Astrocyte (in vitro differentiated cells and primary cell): ENCODE measurements around the gene RAPGEF3. TPM values are rescaled to one million over a fixed set of nuclear protein-coding genes. Genes with fewer than 3 reads are reported as not detected.

Source experiments
- DNase-seq: peaks from one replicate; pipeline ENCODE4 v3.0.0-alpha.2; 2010; ENCODE audit warnings: low read depth
- FAIRE-seq: peaks from 2 replicates; lab custom pipeline; 2011; peaks lifted over from hg19 to GRCh38; lab: Jason Lieb, UNC
- H2AFZ ChIP-seq: 2 replicates; pipeline ENCODE4 v1.6.0; 2012; ENCODE audit warnings: low read depth, low read length, inconsistent platforms
- H3K27ac ChIP-seq: 2 replicates; pipeline ENCODE4 v1.5.1; 2011; ENCODE audit warnings: low read depth, low read length, inconsistent platforms
- H3K27me3 ChIP-seq: 2 replicates; pipeline ENCODE4 v1.6.0; 2011; ENCODE audit warnings: low read length, inconsistent platforms; ENCODE audit not compliant: insufficient read depth
- H3K36me3 ChIP-seq: 2 replicates; pipeline ENCODE4 v1.5.1; 2011; ENCODE audit warnings: low read length, inconsistent platforms; ENCODE audit not compliant: insufficient read depth
- H3K4me1 ChIP-seq: 2 replicates; pipeline ENCODE4 v1.5.1; 2011; ENCODE audit warnings: low read length, inconsistent platforms; ENCODE audit not compliant: insufficient read depth
- H3K4me2 ChIP-seq: 2 replicates; pipeline ENCODE4 v1.6.0; 2012; ENCODE audit warnings: low read length, inconsistent platforms
- H3K4me3 ChIP-seq: 2 replicates; pipeline ENCODE4 v1.5.1; 2011; ENCODE audit warnings: low read depth, mild to moderate bottlenecking, low read length, inconsistent platforms; ENCODE audit not compliant: insufficient read depth
- H3K79me2 ChIP-seq: 2 replicates; pipeline ENCODE4 v1.6.0; 2012; ENCODE audit warnings: mild to moderate bottlenecking, low read length, inconsistent platforms; ENCODE audit not compliant: insufficient read depth
- H3K9ac ChIP-seq: 2 replicates; pipeline ENCODE4 v1.6.0; 2012; ENCODE audit warnings: mild to moderate bottlenecking, low read length, inconsistent platforms
- H3K9me3 ChIP-seq: 2 replicates; pipeline ENCODE4 v1.5.1; 2012; ENCODE audit warnings: low read depth, mild to moderate bottlenecking, low read length, inconsistent platforms; ENCODE audit not compliant: insufficient read depth
- H4K20me1 ChIP-seq: 2 replicates; pipeline ENCODE4 v1.6.0; 2012; ENCODE audit warnings: low read length, inconsistent platforms; ENCODE audit not compliant: insufficient read depth
- H3K27ac Mint-ChIP-seq: one replicate; pipeline ENCODE4 v1.8.0; 2021; ENCODE audit warnings: mild to moderate bottlenecking, mixed read lengths; ENCODE audit not compliant: unreplicated experiment
- H3K27me3 Mint-ChIP-seq: one replicate; pipeline ENCODE4 v1.8.0; 2021; ENCODE audit warnings: low read depth, mixed read lengths; ENCODE audit not compliant: unreplicated experiment
- H3K36me3 Mint-ChIP-seq: one replicate; pipeline ENCODE4 v1.8.0; 2021; ENCODE audit warnings: low read depth, mixed read lengths; ENCODE audit not compliant: unreplicated experiment
- H3K4me1 Mint-ChIP-seq: one replicate; pipeline ENCODE4 v1.8.0; 2021; ENCODE audit warnings: low read depth, mixed read lengths; ENCODE audit not compliant: unreplicated experiment
- H3K4me3 Mint-ChIP-seq: one replicate; pipeline ENCODE4 v1.8.0; 2021; ENCODE audit warnings: mild to moderate bottlenecking, moderate library complexity, mixed read lengths; ENCODE audit not compliant: unreplicated experiment
- H3K9me3 Mint-ChIP-seq: one replicate; pipeline ENCODE4 v1.8.0; 2021; ENCODE audit warnings: mild to moderate bottlenecking, mixed read lengths; ENCODE audit not compliant: unreplicated experiment
- EZH2 ChIP-seq: IDR thresholded peaks from 2 replicates; pipeline ENCODE4 v1.6.1; 2012; ENCODE audit warnings: mild to moderate bottlenecking, low read length, inconsistent platforms; ENCODE audit not compliant: insufficient read depth
- total RNA-seq: library from RNA; stranded (reverse); gene quantifications from 2 replicates; pipeline ENCODE4 v1.2.1, GENCODE V29; 2021
- TF ChIP-seq, protein P1 (sequence below): IDR thresholded peaks from 2 replicates; pipeline ENCODE4 v1.5.1; 2011; ENCODE audit warnings: low read depth, mild to moderate bottlenecking, inconsistent platforms, low read length, moderate library complexity; ENCODE audit not compliant: insufficient read depth

RAPGEF3 gene
- total RNA-seq, 1 donor from 2014 or later, result 5.9 TPM

DNA sequence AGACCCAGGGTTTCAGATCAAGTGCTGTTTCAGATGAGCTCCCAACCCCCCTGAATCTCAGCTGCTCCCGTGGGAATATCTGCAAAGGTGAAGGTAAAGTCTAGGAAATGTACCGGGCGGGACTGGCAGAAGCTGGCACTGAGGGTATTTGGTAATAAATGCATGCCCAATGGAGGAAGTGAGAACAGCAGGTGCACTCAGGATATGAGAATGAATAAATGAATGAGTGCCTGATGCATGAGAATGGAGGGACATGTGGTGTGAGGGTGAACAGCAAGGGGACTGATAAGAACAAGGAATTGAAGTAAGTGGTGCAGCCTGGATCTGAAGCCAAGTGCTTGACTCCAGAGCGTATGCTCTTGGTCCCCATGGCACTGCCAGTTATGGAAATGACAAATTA is 11.6 kb downstream of the RAPGEF3 start:
- peaks cover 23% of the 10 kb centered on the region for H3K36me3 Mint-ChIP-seq
- H3K9me3 Mint-ChIP-seq, result peaks cover 3% of the 10 kb centered on the region
- no peak for DNase-seq
- TF ChIP-seq, protein P1, sequence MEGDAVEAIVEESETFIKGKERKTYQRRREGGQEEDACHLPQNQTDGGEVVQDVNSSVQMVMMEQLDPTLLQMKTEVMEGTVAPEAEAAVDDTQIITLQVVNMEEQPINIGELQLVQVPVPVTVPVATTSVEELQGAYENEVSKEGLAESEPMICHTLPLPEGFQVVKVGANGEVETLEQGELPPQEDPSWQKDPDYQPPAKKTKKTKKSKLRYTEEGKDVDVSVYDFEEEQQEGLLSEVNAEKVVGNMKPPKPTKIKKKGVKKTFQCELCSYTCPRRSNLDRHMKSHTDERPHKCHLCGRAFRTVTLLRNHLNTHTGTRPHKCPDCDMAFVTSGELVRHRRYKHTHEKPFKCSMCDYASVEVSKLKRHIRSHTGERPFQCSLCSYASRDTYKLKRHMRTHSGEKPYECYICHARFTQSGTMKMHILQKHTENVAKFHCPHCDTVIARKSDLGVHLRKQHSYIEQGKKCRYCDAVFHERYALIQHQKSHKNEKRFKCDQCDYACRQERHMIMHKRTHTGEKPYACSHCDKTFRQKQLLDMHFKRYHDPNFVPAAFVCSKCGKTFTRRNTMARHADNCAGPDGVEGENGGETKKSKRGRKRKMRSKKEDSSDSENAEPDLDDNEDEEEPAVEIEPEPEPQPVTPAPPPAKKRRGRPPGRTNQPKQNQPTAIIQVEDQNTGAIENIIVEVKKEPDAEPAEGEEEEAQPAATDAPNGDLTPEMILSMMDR, result no peak
- TF ChIP-seq EZH2, result no peak
- Histone ChIP-seq H3K4me3 (no peak overlapping the region), H3K27ac (no peak overlapping the region), H3K9me3 (no peaks in the 10 kb centered on the region), H3K27me3 (peaks cover 16% of the 10 kb centered on the region), H3K79me2 (no peaks in the 10 kb centered on the region), H3K9ac (no peak overlapping the region), H3K4me1 (no peaks in the 10 kb centered on the region), H4K20me1 (no peaks in the 10 kb centered on the region), H3K4me2 (no peak overlapping the region), H2AFZ (no peak overlapping the region), H3K36me3 (no peaks in the 10 kb centered on the region)
- peaks cover 74% of the 10 kb centered on the region for H3K27me3 Mint-ChIP-seq
- no peaks in the 10 kb centered on the region for H3K4me1 Mint-ChIP-seq
- FAIRE-seq, result no peak
- no peak overlapping the region for H3K27ac Mint-ChIP-seq
- no peak overlapping the region for H3K4me3 Mint-ChIP-seq

DNA sequence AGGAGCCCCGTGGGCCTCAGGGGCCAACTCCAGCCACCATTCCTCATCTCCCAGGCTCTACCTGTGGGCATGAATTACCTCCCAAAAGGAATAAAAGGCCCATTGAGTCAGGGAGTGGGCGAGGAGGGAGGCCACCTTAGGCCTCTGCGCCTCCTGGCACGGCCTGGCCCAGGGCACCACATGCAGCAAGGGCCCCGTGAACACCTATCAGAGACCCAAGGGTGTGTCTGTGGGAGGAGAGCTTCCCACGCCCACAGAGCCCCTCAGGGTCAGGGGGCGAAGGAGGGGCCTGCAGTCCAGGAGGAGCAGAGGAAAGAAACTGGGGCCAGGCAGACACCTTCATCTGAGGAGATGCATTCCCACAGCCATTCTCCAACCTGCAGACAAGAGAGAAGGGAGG is 12.2 kb downstream of the RAPGEF3 start:
- no peak for TF ChIP-seq EZH2
- TF ChIP-seq, protein P1, result no peak
- Mint-ChIP-seq H3K4me1 (peaks cover 2% of the 10 kb centered on the region), H3K4me3 (no peak overlapping the region), H3K36me3 (peaks cover 23% of the 10 kb centered on the region), H3K27me3 (peaks cover 71% of the 10 kb centered on the region), H3K27ac (no peak overlapping the region), H3K9me3 (peaks cover 3% of the 10 kb centered on the region)
- Histone ChIP-seq H3K4me1 (no peaks in the 10 kb centered on the region), H3K9ac (no peak overlapping the region), H3K27ac (no peak overlapping the region), H3K36me3 (no peaks in the 10 kb centered on the region), H3K27me3 (peaks cover 16% of the 10 kb centered on the region), H3K4me2 (no peak overlapping the region), H2AFZ (no peak overlapping the region), H3K9me3 (no peaks in the 10 kb centered on the region), H4K20me1 (no peaks in the 10 kb centered on the region), H3K79me2 (no peaks in the 10 kb centered on the region), H3K4me3 (no peak overlapping the region)
- DNase-seq, result no peak
- FAIRE-seq, result no peak

DNA sequence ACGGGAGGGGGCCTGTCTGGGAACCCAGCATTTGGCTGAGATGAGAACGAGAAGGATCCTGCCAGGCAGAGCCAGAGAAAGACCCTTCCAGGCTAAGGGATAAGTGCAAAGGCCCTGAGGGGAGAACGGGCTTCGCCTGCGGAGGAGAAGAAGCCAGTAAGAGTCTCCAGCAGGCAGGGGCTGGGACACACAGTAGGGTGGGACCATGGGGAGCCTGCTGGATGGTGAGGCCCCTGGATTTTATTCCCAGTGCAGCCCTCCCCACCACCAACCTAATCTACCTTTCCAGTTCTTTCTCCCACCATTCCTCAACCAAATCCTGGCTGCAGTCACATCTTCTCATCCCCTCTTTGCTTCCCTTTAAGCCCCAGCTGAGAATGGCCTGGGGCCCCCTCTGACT is 12.6 kb downstream of the RAPGEF3 start:
- Mint-ChIP-seq H3K36me3 (peaks cover 23% of the 10 kb centered on the region), H3K4me3 (no peak overlapping the region), H3K9me3 (peaks cover 3% of the 10 kb centered on the region), H3K27me3 (peaks cover 71% of the 10 kb centered on the region), H3K27ac (no peak overlapping the region), H3K4me1 (peaks cover 6% of the 10 kb centered on the region)
- no peak for DNase-seq
- no peak for FAIRE-seq
- H3K4me1 ChIP-seq, result peaks cover 3% of the 10 kb centered on the region
- H3K4me2 ChIP-seq, result no peak overlapping the region
- no peak overlapping the region for H3K9ac ChIP-seq
- no peaks in the 10 kb centered on the region for H3K9me3 ChIP-seq
- H3K4me3 ChIP-seq, result no peak overlapping the region
- no peaks in the 10 kb centered on the region for H3K79me2 ChIP-seq
- TF ChIP-seq, protein P1, result no peak
- no peak for TF ChIP-seq EZH2
- H3K27ac ChIP-seq, result no peak overlapping the region
- H3K36me3 ChIP-seq, result no peaks in the 10 kb centered on the region
- H2AFZ ChIP-seq, result no peak overlapping the region
- H4K20me1 ChIP-seq, result no peaks in the 10 kb centered on the region
- peaks cover 16% of the 10 kb centered on the region for H3K27me3 ChIP-seq
